Brain microvascular endothelial cell (primary cell): ENCODE measurements around the gene CHTF18.

Experiments used
- DNase-seq: peaks from one replicate; pipeline ENCODE4 v3.0.0-alpha.2; 2020
- H3K27ac ChIP-seq: fragments of 250-450 bp; sonication (Bioruptor Pico); 2 replicates; pipeline ENCODE4 v1.5.1; 2020; ENCODE audit warnings: mild to moderate bottlenecking, moderate library complexity
- H3K27me3 ChIP-seq: fragments of 250-450 bp; sonication (Bioruptor Pico); replicated peaks from 2 replicates; pipeline ENCODE4 v1.5.1; 2020; ENCODE audit warnings: mild to moderate bottlenecking
- H3K36me3 ChIP-seq: fragments of 250-450 bp; sonication (Bioruptor Pico); replicated peaks from 2 replicates; pipeline ENCODE4 v1.5.1; 2020; ENCODE audit warnings: mild to moderate bottlenecking
- H3K4me3 ChIP-seq: 2 replicates; pipeline ENCODE4 v1.5.1; 2011; ENCODE audit warnings: low read depth, mild to moderate bottlenecking, control low read depth, low read length, moderate library complexity
- in situ Hi-C: cut with HindIII; loops from 2 replicates; pipeline ENCODE4 v1.10.0; 2017; ENCODE audit warnings: low sequenced_read_pairs, low pct_ligation_motif_present
- TF ChIP-seq, protein P1 (sequence below): IDR thresholded peaks from 2 replicates; pipeline ENCODE4 v1.5.1; 2011; ENCODE audit warnings: low read depth, mild to moderate bottlenecking, moderate library complexity, low read length, control low read depth, inconsistent platforms; ENCODE audit errors: missing control alignments

CHTF18 gene

DNA sequence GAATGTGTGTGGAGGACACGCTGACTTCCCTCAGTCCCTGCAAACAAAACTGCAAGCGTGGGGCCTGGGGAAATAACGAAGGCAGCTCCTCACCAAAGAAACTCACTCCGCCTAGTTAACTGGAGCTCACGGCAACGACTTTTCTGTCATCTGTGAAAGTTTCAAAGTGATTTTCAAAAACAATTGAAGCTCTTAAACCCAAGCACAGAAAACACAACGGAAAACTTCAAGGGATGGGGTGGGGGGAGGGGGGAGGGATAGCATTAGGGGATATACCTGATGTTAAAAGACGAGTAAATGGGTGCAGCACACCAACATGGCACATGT lies 15.3 kb downstream of the CHTF18 start:
- peaks cover 29% of the 10 kb centered on the region for H3K27me3 ChIP-seq
- TF ChIP-seq, protein P1, sequence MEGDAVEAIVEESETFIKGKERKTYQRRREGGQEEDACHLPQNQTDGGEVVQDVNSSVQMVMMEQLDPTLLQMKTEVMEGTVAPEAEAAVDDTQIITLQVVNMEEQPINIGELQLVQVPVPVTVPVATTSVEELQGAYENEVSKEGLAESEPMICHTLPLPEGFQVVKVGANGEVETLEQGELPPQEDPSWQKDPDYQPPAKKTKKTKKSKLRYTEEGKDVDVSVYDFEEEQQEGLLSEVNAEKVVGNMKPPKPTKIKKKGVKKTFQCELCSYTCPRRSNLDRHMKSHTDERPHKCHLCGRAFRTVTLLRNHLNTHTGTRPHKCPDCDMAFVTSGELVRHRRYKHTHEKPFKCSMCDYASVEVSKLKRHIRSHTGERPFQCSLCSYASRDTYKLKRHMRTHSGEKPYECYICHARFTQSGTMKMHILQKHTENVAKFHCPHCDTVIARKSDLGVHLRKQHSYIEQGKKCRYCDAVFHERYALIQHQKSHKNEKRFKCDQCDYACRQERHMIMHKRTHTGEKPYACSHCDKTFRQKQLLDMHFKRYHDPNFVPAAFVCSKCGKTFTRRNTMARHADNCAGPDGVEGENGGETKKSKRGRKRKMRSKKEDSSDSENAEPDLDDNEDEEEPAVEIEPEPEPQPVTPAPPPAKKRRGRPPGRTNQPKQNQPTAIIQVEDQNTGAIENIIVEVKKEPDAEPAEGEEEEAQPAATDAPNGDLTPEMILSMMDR, result no peak
- no peak overlapping the region for H3K4me3 ChIP-seq
- no peak overlapping the region for H3K27ac ChIP-seq
- no peaks in the 10 kb centered on the region for H3K36me3 ChIP-seq
- in situ Hi-C loops, result no loop called here
- DNase-seq, result no peak

DNA sequence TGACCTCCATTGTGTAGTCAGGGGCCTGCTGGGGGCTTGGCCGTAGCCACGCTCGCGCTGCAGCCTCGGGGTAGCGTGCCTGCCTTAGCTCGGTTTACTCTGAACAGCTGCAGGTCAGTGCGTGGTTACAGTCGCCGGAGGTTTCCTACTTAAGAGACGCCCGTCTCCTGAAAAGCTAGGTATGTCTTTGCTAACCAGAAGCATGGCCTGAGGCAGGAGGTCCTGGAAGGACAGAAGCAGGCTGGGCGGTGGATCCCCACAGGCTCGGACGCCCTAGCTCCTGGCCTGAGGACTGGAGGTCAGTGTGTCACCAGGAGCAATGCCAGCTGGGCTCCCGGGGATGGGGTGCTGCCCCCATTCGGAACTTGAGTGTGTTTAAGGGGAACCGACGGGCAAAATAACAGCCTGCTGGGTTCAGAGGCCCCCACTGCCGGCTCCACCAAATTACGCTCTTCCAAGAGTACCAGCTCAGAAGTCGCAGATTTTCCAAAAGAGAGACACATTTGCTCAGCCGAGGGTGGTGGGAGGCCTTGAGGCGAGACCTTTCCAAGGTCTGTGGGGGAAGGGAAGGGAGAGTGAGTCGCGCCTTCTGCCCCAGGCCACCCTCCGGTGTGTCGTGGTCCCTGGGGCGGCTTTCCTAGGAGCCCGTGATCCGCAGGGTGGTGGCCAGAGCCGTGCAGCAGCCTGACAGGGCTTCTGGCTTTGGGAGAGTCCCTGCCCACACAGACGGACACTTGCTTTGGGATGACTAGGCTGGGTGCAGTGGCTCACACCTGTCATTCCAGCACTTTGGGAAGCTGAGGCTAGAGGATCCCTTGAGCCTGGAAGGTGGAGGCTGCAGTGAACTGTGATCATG lies 16.0 kb downstream of the CHTF18 start:
- Histone ChIP-seq H3K27me3 (peaks cover 29% of the 10 kb centered on the region), H3K27ac (no peak overlapping the region), H3K4me3 (no peak overlapping the region), H3K36me3 (no peaks in the 10 kb centered on the region)
- in situ Hi-C loops, result no loop called here
- no peak for DNase-seq
- TF ChIP-seq, protein P1, result no peak

DNA sequence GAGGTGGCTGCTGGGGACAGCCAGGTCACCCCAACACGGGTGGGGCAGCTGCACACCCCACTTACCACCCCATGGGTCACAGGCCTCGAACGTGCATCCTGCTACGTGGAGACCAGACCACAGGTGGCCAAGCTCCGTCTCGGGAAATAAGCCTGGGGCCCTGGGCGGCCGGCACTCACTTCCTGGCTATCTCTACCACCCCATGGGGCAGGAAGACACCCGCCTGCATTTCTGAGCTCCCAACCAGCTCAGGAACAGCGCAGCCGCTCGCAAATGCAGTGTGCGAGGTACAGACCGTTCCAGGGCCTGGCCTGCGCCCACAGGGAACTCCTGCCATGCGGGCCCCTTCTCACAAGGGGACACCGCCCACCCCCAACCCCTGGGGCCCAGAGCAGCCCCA lies 17.1 kb downstream of the CHTF18 start:
- Histone ChIP-seq H3K4me3 (no peak overlapping the region), H3K27me3 (peaks cover 22% of the 10 kb centered on the region), H3K36me3 (no peaks in the 10 kb centered on the region), H3K27ac (no peak overlapping the region)
- in situ Hi-C loops, result no loop called here
- TF ChIP-seq, protein P1, result no peak
- no peak for DNase-seq

DNA sequence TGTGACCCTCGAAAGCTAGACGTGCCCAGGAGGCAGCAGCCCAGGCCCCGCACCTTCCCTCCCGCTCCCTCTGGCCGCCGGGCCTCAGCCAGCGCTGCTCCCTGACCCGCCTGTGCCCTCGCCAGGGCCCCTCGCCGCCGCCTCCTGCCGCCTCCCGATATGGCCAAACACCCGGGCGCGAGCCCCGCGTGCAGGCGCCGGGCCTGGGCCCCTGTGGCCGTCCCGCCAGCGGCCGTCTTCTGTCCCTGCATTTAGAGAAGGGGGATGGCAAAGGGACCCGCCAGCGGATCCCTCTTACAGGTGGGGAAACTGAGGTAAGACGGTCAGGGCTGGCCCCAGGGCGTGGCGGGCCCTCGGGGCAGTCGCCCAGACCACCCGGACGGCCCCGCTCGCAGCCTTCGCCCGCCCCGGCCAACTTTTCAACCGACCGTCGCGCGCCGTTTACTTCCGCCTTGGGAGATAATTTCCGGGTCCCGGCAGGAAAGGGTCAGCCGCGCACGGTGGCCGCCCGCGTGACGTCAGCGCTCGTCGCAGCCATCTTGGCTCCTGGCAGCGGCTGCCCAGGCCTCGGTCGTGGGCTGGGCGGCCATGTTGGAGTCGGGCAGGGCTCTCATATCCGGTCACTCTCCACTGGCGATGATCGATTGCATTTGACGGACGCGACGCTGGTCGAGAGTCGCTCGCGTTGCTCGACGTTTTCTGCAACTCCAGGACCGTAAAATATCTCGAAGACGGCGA lies 19.1 kb downstream of the CHTF18 start:
- peak overlapping the region; percentile 86 for H3K27ac ChIP-seq
- H3K36me3 ChIP-seq, result no peaks in the 10 kb centered on the region
- TF ChIP-seq, protein P1, result no peak
- H3K4me3 ChIP-seq, result peak overlapping the region; percentile 74
- peak; percentile 84 for DNase-seq
- peaks cover 5% of the 10 kb centered on the region for H3K27me3 ChIP-seq
- in situ Hi-C loops, result no loop called here

DNA sequence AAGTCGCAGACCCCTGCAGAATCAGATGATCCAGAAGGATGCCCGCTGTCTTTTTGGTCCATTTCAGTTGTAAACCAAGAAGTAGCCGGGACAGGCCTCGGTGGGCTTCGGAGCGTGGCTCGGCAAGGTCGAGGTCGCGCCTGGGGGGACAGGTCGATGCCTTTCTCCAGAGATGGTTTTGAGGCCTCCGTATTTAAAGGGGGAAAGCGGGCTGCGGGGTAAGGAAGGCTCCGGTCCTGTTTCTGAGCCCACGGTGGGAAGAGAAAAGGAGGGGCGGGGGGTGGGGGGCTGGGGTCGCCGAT lies 19.6 kb downstream of the CHTF18 start:
- in situ Hi-C loops, result no loop called here
- H3K27ac ChIP-seq, result no peak overlapping the region

More for the DNA sequence above, 19.6 kb downstream of the CHTF18 start:
- Histone ChIP-seq H3K36me3 (no peaks in the 10 kb centered on the region), H3K4me3 (peak overlapping the region; percentile 74), H3K27me3 (peaks cover 6% of the 10 kb centered on the region)
- DNase-seq, result no peak
- TF ChIP-seq, protein P1, result no peak
